Measurements from ENCODE around the gene RRN3. TPM values are rescaled to one million over a fixed set of nuclear protein-coding genes. Genes with fewer than 3 reads are reported as not detected.

The RRN3 gene, protein sequence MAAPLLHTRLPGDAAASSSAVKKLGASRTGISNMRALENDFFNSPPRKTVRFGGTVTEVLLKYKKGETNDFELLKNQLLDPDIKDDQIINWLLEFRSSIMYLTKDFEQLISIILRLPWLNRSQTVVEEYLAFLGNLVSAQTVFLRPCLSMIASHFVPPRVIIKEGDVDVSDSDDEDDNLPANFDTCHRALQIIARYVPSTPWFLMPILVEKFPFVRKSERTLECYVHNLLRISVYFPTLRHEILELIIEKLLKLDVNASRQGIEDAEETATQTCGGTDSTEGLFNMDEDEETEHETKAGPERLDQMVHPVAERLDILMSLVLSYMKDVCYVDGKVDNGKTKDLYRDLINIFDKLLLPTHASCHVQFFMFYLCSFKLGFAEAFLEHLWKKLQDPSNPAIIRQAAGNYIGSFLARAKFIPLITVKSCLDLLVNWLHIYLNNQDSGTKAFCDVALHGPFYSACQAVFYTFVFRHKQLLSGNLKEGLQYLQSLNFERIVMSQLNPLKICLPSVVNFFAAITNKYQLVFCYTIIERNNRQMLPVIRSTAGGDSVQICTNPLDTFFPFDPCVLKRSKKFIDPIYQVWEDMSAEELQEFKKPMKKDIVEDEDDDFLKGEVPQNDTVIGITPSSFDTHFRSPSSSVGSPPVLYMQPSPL
- 38.1 to 48.2 TPM (median 39.6 TPM) in 5 replicates for total RNA-seq (2022; extraction: Qiagen RNA extraction)

DNA sequence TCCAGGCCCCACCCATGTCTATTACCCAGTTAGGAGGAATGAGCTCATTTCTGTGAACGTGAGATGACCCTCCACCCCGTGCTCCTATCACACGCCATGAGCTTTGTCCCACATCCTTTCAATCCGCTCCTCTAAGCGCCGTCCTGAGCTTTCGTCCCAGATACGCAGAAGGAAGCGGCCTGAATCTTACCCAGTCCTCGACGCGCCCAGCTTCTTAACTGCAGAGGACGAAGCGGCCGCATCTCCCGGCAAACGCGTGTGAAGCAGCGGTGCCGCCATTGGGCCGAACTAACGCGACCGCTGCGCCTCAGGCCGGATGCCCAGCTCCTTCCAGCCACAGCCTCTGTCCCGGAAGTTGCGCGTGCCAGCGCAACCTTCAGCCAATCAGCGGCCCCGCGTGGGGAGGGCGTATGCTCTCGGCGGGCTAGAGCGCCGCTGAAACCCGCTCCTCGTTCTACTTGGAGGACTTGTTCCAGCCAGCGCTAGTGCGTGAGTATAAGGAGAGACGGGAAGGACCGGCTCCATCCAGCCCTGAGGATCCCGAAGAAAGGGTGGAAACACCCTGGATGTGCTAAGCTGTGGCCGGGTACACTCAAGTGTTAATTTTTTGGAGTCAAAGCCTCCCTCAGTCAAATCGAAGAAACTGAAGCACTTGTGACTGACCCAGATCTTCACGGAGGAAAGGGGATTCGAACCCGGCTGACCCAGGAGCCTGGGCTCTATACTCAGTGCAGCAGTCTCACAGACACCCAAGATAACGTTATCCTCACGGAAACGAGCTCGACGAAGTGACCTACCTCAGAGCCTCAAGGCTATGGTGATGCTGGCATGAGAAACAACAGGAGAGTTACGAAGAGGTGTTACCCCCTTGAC, at the start of gene RRN3:
RRN3 (minus strand) TSS at position 318 of the 873 bp plus-strand sequence; CDS start at position 279, 39 bp downstream.

Other genes with a start within 250 kb of the RRN3 start
- gene NPIPA1, start 156.8 kb downstream of the RRN3 start, total RNA-seq (2022; extraction: Qiagen RNA extraction), result 38.8 to 54.2 TPM (median 50.0 TPM) in 5 replicates
- 58.8 to 71.8 TPM (median 65.9 TPM) in 5 replicates for gene PDXDC1, start 119.2 kb downstream of the RRN3 start, total RNA-seq (2022; extraction: Qiagen RNA extraction)
- gene NTAN1, start 38.2 kb downstream of the RRN3 start, total RNA-seq (2022; extraction: Qiagen RNA extraction), result 41.4 to 47.6 TPM (median 44.0 TPM) in 5 replicates